T-helper 1 cell treated with Interleukin-12 subunit alpha and Interleukin-12 subunit beta and Interleukin-4 antibody, amounts not matched to agents 30 μg/mL and 1 μg/mL, for 36 hours (primary cell): ENCODE results near the gene NAGS.
"Not testable (repeated sequence)": the region's sequence is repeated elsewhere in the genome, so short reads cannot be mapped to it uniquely, and the experiment has no call there.

Experiments
- H3K27ac Mint-ChIP-seq: one replicate; pipeline ENCODE4 v1.8.0; 2021; ENCODE audit warnings: mild to moderate bottlenecking, mixed read lengths
- H3K27me3 Mint-ChIP-seq: one replicate; pipeline ENCODE4 v1.8.0; 2021; ENCODE audit warnings: low read depth, mixed read lengths
- H3K36me3 Mint-ChIP-seq: one replicate; pipeline ENCODE4 v1.8.0; 2021; ENCODE audit warnings: low read depth, mixed read lengths
- H3K4me1 Mint-ChIP-seq: one replicate; pipeline ENCODE4 v1.8.0; 2021; ENCODE audit warnings: low read depth, mixed read lengths
- H3K4me3 Mint-ChIP-seq: one replicate; pipeline ENCODE4 v1.8.0; 2021; ENCODE audit warnings: mild to moderate bottlenecking, moderate library complexity, mixed read lengths
- H3K9me3 Mint-ChIP-seq: one replicate; pipeline ENCODE4 v1.8.0; 2021; ENCODE audit warnings: mixed read lengths

Gene NAGS, protein sequence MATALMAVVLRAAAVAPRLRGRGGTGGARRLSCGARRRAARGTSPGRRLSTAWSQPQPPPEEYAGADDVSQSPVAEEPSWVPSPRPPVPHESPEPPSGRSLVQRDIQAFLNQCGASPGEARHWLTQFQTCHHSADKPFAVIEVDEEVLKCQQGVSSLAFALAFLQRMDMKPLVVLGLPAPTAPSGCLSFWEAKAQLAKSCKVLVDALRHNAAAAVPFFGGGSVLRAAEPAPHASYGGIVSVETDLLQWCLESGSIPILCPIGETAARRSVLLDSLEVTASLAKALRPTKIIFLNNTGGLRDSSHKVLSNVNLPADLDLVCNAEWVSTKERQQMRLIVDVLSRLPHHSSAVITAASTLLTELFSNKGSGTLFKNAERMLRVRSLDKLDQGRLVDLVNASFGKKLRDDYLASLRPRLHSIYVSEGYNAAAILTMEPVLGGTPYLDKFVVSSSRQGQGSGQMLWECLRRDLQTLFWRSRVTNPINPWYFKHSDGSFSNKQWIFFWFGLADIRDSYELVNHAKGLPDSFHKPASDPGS

DNA sequence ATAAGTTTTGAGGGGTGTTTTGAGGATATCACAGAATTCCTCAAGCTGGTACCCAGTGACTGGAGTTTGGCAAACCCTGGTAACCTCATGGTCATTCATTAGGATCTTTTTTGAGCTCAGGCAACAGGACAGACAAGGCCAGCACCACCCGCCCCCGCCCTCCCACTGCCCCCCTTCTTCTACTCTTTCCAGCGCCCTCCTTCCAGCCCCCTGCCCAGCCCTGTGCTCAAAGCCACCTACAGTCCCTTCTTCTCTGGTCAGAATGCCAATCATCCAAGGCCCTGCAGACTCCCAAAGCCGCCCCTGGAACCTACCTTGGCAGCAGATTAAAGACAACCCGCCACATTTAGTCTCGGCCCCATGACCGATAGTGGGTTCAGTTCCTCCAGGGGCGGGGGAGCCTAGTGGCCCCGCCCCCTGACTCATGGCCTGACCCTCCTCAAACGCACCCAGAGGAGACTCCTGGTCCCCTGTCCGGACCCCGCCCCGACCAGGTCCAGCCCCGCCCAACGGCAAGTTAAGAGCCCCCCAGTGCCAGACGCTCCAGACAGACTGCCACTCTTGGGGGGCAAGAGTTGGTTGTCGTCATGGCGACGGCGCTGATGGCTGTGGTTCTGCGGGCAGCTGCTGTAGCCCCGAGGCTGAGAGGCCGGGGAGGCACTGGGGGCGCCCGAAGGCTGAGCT is at the start of gene NAGS:
TSS of gene NAGS (plus strand) at position 546 of the 684 bp plus-strand sequence. CDS start at position 588, 42 bp downstream.
- no peaks in the 10 kb centered on the region for H3K36me3 Mint-ChIP-seq
- no peak within 1 kb of the TSS for H3K27ac Mint-ChIP-seq
- peak within 1 kb of the TSS; percentile 14 for H3K4me3 Mint-ChIP-seq
- H3K4me1 Mint-ChIP-seq = peaks cover 17% of the 10 kb centered on the region
- H3K9me3 Mint-ChIP-seq = no peaks in the 10 kb centered on the region
- peaks cover 32% of the 10 kb centered on the region for H3K27me3 Mint-ChIP-seq

DNA sequence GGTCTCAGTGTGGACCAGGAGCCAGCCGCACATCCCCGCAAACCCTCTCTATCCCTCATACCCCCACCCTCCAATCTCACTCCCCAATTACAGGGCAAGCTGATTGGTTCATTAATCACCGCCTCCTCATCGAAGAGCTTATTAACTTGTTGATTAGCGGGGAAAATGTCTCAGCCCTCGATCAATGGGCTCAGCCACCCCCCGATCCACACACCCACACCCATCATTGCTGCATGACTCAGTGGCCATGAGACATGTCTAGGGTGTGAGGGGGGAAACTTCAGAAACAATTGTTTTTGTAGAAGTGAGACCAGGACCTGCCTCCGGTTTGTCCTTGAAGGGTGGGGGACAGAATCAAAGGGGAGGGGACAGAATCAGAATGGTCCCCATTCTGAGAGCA is 48.2 kb upstream of the NAGS start:
- Mint-ChIP-seq H3K9me3 (no peaks in the 10 kb centered on the region), H3K4me3 (no peak overlapping the region), H3K36me3 (no peaks in the 10 kb centered on the region), H3K27ac (no peak overlapping the region), H3K4me1 (peaks cover 2% of the 10 kb centered on the region), H3K27me3 (peaks cover 44% of the 10 kb centered on the region)

DNA sequence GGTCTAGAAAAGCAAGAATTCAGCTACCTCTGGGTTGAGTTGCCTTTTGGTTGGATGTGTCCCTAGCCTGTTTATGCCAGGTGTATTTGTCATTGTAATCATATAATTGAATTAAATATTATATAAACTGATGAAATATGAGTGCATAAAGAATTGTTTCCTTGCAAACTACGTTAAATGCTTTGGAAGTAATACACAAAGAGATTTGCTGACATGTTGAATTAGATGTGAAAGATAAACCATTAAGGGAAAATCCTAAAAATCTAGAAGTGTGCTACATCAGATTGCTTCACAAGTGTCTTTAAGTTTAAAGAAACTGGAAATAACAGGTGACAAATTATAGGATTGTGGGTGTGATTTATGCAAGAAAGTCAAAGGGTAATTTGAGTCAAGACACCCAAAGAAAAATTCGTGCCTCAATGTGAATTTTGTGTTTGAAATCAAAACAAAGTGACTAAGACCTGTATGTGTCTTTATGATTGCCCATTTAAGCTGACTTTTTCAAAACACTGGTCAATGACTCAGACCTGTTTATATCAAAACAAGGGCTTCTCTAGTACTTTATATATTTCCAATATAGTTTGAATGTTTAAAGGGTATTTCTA is 45.6 kb upstream of the NAGS start:
- Mint-ChIP-seq H3K36me3 (no peaks in the 10 kb centered on the region), H3K27me3 (peaks cover 37% of the 10 kb centered on the region), H3K9me3 (no peaks in the 10 kb centered on the region), H3K4me1 (no peaks in the 10 kb centered on the region), H3K4me3 (no peak overlapping the region), H3K27ac (no peak overlapping the region)

DNA sequence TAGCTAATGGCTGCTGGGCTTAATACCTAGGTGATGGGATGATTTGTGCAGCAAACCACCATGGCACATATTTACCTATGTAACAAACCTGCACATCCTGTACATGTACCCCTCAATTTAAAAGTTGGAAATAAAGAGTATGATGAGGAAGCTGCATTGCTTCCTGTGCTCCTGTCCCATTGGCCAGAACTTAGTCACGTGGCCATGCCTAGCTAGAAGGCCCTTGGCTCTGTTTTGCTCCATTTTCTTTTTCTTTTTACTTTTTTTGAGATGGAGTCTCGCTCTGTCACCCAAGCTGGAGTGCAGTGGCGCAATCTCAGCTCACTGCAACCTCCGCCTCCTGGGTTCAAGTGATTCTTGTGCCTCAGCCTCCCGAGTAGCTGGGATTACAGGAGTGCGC is 43.1 kb upstream of the NAGS start:
- H3K4me1 Mint-ChIP-seq, H3K36me3 Mint-ChIP-seq, H3K27ac Mint-ChIP-seq, H3K4me3 Mint-ChIP-seq, H3K9me3 Mint-ChIP-seq: not testable (repeated sequence)
- H3K27me3 Mint-ChIP-seq = peaks cover 28% of the 10 kb centered on the region

DNA sequence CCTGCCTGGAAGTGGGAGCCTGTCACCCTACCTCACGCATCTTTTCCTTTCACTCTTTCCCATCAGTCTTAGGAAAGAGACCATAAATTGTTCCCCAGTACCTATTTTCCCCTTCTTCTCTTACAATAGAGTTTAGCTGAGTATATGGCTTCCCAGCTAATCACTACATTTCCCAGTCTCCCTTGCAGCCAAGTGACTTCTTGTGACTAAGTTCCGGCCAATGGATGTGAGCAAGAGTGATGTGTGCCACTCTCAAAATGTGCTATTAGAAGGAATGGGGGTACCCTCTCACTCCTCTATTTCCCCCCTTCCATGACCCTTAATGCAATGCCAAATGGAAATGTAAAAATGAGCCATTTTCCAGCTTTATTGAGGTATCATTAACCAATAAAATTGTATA is 42.5 kb upstream of the NAGS start:
- no peak overlapping the region for H3K27ac Mint-ChIP-seq
- no peaks in the 10 kb centered on the region for H3K4me1 Mint-ChIP-seq
- no peak overlapping the region for H3K4me3 Mint-ChIP-seq
- no peaks in the 10 kb centered on the region for H3K9me3 Mint-ChIP-seq
- no peaks in the 10 kb centered on the region for H3K36me3 Mint-ChIP-seq
- H3K27me3 Mint-ChIP-seq = peaks cover 28% of the 10 kb centered on the region

DNA sequence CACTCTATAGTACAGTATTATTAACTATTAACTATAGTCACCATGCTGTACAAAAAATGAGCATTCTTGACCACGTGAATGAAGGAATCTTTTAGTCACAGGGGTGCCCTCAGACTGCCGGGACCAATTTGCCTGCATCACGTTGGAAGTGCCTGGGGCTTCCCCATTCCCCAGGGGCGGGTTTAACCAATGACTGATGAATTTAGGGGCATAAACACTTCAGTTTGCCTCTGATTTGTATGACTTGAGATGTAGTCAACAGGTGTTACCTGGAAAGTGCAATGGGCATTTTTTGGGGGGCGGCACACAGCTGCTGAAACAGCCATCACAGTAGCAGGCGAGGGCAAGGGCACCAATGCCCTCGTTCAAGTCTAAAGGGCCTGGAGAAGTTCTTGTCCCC is 41.9 kb upstream of the NAGS start:
- no peaks in the 10 kb centered on the region for H3K9me3 Mint-ChIP-seq

DNA sequence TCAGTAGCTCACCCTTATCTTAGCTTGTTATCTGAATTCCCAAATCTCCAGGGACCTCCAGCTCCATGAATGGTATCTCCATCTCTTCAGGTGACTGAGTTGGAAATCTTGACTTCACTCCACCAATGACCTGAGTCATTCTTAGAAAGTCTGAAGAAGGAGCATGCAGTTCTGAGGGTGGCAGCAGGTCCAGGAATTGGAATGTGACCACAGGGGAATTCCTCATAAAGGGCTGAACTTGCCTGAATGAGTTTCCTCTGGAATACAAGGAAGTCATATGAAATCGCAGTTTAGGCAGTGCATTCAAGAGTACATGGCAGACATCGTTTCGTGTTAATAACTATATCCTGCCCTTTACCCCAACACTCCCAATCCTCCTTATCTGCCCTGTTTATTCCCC is 38.1 kb upstream of the NAGS start:
- H3K9me3 Mint-ChIP-seq = no peaks in the 10 kb centered on the region
- peaks cover 39% of the 10 kb centered on the region for H3K27me3 Mint-ChIP-seq
- no peaks in the 10 kb centered on the region for H3K4me1 Mint-ChIP-seq
- H3K4me3 Mint-ChIP-seq = no peak overlapping the region
- no peaks in the 10 kb centered on the region for H3K36me3 Mint-ChIP-seq
- no peak overlapping the region for H3K27ac Mint-ChIP-seq

More for the DNA sequence above, 41.9 kb upstream of the NAGS start:
- Mint-ChIP-seq H3K4me3 (no peak overlapping the region), H3K27me3 (peaks cover 28% of the 10 kb centered on the region), H3K27ac (no peak overlapping the region), H3K4me1 (no peaks in the 10 kb centered on the region), H3K36me3 (no peaks in the 10 kb centered on the region)

DNA sequence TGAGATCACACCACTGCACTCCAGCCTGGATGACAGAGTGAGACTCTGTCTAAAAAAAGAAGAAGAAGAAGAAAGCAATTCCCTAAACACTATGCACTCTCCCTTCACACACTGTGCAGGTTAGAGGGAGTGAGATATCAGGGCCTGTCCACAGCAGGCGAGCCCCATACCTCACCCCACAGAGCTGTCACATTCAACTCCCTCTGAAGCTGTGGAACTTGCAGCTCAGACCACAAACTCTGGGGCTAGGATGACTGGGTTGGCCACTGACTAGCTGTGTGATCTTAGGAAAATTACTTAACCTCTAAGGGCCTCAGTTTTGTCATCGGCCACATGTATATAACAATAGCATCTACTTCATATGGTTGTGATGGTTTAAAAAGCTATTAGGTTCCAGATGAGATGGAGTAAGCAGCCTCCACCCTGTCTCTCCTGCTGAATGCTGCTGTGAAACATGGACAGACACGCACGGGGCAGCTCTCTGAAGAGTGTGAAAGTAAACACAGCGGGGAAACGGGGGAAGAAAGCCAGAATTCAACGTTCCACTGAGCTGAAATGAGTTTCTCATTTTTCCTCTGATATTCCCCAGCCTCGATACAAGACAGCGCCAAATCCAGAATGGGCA is 37.1 kb upstream of the NAGS start:
- peaks cover 41% of the 10 kb centered on the region for H3K27me3 Mint-ChIP-seq
- H3K4me3 Mint-ChIP-seq = no peak overlapping the region
- no peak overlapping the region for H3K27ac Mint-ChIP-seq
- no peaks in the 10 kb centered on the region for H3K36me3 Mint-ChIP-seq
- peaks cover 1% of the 10 kb centered on the region for H3K4me1 Mint-ChIP-seq
- H3K9me3 Mint-ChIP-seq = no peaks in the 10 kb centered on the region

DNA sequence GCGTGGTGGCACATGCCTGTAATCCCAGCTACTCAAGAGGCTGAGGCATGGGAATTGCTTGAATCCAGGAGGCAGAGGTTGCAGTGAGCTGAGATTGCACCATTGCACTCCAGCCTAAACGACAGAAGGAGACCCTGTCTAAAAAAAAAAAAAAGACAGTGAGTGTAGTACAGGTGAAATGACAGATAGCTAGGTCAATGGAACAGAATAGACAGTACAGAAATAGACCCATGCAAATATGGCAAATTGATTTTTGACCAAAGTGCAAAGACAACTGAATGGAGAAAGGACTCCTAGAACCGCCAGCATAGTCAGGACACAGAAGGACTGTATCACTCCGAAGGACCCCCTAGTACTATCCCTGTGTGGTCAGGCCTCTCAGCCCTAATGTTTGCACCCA is 34.1 kb upstream of the NAGS start:
- Mint-ChIP-seq H3K27ac (no peak overlapping the region), H3K27me3 (peaks cover 36% of the 10 kb centered on the region), H3K9me3 (no peaks in the 10 kb centered on the region), H3K4me1 (peaks cover 1% of the 10 kb centered on the region), H3K36me3 (no peaks in the 10 kb centered on the region), H3K4me3 (no peak overlapping the region)

DNA sequence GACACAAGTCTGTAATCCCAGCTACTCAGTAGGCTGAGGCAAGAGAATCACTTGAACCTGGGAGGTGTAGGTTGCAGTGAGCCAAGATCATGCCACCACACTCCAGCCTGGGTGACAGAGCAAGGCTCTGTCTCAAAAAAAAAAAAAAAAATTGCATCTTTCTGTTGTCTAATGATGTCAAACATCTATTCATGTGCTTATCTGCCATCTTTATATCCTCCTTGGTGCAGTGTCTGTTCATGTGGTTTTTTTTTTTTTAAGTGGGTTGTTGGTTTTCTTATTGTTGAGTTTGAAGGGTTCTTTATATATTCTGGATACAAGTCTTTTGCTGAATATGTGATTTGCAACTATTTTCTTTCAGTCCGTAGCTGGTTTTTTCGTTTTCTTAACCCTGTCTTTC is 33.0 kb upstream of the NAGS start:
- H3K27ac Mint-ChIP-seq, H3K4me1 Mint-ChIP-seq, H3K36me3 Mint-ChIP-seq, H3K9me3 Mint-ChIP-seq, H3K4me3 Mint-ChIP-seq: not testable (repeated sequence)
- H3K27me3 Mint-ChIP-seq = peaks cover 30% of the 10 kb centered on the region

DNA sequence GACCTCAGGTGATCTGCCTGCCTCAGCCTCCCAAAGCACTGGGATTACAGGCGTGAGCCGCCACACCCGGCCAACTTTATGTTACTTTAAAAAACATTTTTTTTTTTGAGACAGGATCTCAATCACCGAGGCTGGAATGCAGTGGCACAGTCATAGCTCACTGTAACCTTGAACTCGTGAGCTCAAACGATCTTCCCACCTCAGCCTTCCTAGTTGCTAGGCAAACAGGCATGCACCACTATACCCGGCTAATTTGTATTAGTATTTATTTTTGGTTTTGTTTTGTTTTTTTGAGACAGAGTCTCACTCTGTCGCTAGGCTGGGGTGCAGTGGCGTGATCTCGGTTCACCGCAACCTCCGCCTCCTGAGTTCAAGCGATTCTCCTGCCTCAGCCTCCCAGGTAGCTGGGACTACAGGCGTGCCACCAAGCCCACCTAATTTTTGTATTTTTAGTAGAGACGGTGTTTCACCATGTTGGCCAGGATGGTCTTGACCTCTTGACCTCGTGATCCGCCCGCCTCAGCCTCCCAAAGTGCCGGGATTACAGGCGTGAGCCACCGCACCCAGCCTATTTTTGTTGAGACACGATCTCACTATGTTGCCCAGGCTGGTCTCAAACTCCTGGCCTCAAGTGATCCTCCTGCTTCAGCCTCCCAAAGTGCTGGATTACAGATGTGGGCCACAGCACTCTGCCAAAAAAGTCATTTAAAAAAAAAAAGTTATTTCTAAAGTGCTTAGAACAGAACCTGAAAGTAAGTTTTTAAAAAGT is 31.8 kb upstream of the NAGS start:
- H3K9me3 Mint-ChIP-seq, H3K27ac Mint-ChIP-seq, H3K36me3 Mint-ChIP-seq, H3K4me3 Mint-ChIP-seq, H3K4me1 Mint-ChIP-seq: not testable (repeated sequence)
- peaks cover 28% of the 10 kb centered on the region for H3K27me3 Mint-ChIP-seq

DNA sequence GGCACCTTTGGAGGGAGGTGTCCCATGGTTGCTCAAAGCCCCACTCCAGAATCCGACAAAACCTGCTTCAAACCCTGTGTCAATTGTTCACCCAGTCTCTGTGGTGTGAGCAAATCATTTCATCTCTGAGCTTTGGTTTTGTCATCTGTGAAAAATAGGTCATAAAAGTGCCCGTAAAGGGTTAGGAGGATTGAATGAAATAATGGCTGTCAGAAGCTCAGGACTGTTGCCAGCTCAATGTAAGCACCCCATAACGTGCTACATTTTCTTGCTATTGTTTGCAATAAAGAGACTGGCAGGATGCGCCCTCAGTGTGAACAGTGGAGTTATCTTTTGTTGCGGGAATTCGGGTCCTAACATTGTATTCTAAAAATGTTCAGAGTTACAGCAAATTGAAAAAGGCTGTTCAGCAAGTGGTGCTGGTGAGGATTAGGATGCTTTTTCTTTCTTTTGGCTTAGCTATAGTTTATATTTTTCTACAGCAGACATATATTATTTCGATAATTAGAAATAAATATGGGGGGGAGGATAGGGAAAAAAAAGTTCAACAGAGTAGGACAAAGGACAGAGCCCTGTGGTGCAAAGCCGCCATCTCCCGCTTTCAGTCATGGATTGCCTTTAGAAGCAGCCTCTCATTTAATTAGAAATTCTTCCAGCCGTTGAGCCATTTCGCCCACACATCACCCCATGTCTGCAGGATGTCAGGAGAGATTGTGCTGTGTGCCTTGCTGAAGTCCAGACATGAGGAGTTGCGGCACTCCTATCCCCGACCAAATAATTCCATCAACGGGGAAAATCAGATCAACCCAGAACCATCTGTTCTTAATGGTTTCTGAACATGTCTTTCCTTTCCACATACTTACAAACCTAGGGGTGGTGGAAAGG is 29.8 kb upstream of the NAGS start:
- H3K4me3 Mint-ChIP-seq = no peak overlapping the region

DNA sequence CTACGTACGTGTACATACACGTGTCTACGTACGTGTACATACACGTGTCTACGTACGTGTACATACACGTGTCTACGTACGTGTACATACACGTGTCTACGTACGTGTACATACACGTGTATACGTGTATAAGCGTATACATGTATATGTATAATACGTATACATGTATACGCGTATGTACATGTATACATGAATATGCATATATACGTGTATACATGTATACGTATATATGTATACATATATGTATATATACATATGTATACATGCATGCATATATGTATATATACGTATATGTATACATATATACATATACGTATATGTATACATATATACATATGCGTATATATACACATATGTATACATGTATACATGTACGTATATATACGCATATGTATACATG is 28.5 kb upstream of the NAGS start:
- no peak overlapping the region for H3K27ac Mint-ChIP-seq
- no peaks in the 10 kb centered on the region for H3K36me3 Mint-ChIP-seq
- H3K4me1 Mint-ChIP-seq = peaks cover 1% of the 10 kb centered on the region
- no peaks in the 10 kb centered on the region for H3K9me3 Mint-ChIP-seq
- no peak overlapping the region for H3K4me3 Mint-ChIP-seq
- peaks cover 30% of the 10 kb centered on the region for H3K27me3 Mint-ChIP-seq

More for the DNA sequence above, 29.8 kb upstream of the NAGS start:
- peaks cover 1% of the 10 kb centered on the region for H3K4me1 Mint-ChIP-seq
- no peaks in the 10 kb centered on the region for H3K36me3 Mint-ChIP-seq
- peaks cover 27% of the 10 kb centered on the region for H3K27me3 Mint-ChIP-seq
- H3K27ac Mint-ChIP-seq = no peak overlapping the region
- H3K9me3 Mint-ChIP-seq = no peaks in the 10 kb centered on the region
